ENCODE measurements around the gene RGS17.

GRCh38 chr6:153162646-153163045 lies 31.6 kb upstream of the RGS17 start:
- TF ChIP-seq CTCF (conservative IDR thresholded peaks at IDR 0.05; ENCODE audit: low read length), result no peak
- TF ChIP-seq EZH2phosphoT487 (IDR thresholded peaks at IDR 0.05; ENCODE audit: borderline replicate concordance), result no peak
